HG03520 (cell line): Measurements from ENCODE around the gene PAPPA2.

Source experiments
- ATAC-seq: cut with Tn5 transposase; IDR thresholded peaks from one replicate; pipeline ENCODE4 v1.9.1; 2021; ENCODE audit warnings: mild to moderate bottlenecking, moderate library complexity; ENCODE audit not compliant: unreplicated experiment

The PAPPA2 gene

GRCh38 chr1:176847052-176847451 lies 384.1 kb downstream of the PAPPA2 start:
- no peak for ATAC-seq

- ATAC-seq = no peak
Measured at GRCh38 chr1:176849281-176849680, 386.3 kb downstream of the PAPPA2 start.

GRCh38 chr1:176850871-176851270 lies 387.9 kb downstream of the PAPPA2 start:
- no peak for ATAC-seq

GRCh38 chr1:176852124-176852523 lies 389.1 kb downstream of the PAPPA2 start:
- ATAC-seq = no peak

GRCh38 chr1:176853503-176853902 lies 390.5 kb downstream of the PAPPA2 start:
- no peak for ATAC-seq

GRCh38 chr1:176854121-176854520 lies 391.1 kb downstream of the PAPPA2 start:
- no peak for ATAC-seq

GRCh38 chr1:176854758-176855745 lies 392.1 kb downstream of the PAPPA2 start:
- no peak for ATAC-seq

- ATAC-seq = no peak
Measured at GRCh38 chr1:176857632-176858031, 394.7 kb downstream of the PAPPA2 start.

GRCh38 chr1:176858433-176858916 lies 395.5 kb downstream of the PAPPA2 start:
- no peak for ATAC-seq

- ATAC-seq = no peak
Measured at GRCh38 chr1:176863613-176864012, 400.6 kb downstream of the PAPPA2 start.

GRCh38 chr1:176864211-176864610 lies 401.2 kb downstream of the PAPPA2 start:
- ATAC-seq = no peak

GRCh38 chr1:176866011-176866714 lies 403.2 kb downstream of the PAPPA2 start:
- no peak for ATAC-seq

- ATAC-seq = no peak
Measured at GRCh38 chr1:176869577-176869976, 406.6 kb downstream of the PAPPA2 start.

GRCh38 chr1:176876966-176877515 lies 414.1 kb downstream of the PAPPA2 start:
- no peak for ATAC-seq

- no peak for ATAC-seq
Measured at GRCh38 chr1:176877557-176877956, 414.6 kb downstream of the PAPPA2 start.

- ATAC-seq = no peak
Measured at GRCh38 chr1:176878750-176879536, 416.0 kb downstream of the PAPPA2 start.

- no peak for ATAC-seq
Measured at GRCh38 chr1:176879784-176880620, 417.0 kb downstream of the PAPPA2 start.

GRCh38 chr1:176880955-176881595 lies 418.1 kb downstream of the PAPPA2 start:
- ATAC-seq = no peak

- ATAC-seq = no peak
Measured at GRCh38 chr1:176884286-176884685, 421.3 kb downstream of the PAPPA2 start.
